GM21723 (cell line): ENCODE data around the gene PEAK3.

Experiments used
- ATAC-seq: cut with Tn5 transposase; IDR thresholded peaks from one replicate; pipeline ENCODE4 v1.9.1; 2021; ENCODE audit warnings: mild to moderate bottlenecking, moderate library complexity; ENCODE audit not compliant: unreplicated experiment

PEAK3 gene

GRCh38 chr19:2239771-2240770 lies 41.9 kb downstream of the PEAK3 start:
- ATAC-seq = no peak

GRCh38 chr19:2239173-2239572 lies 42.8 kb downstream of the PEAK3 start:
- ATAC-seq = no peak

GRCh38 chr19:2237869-2238153 lies 44.2 kb downstream of the PEAK3 start:
- no peak for ATAC-seq

GRCh38 chr19:2237051-2237868 lies 44.7 kb downstream of the PEAK3 start:
- no peak for ATAC-seq

GRCh38 chr19:2236314-2237050 lies 45.5 kb downstream of the PEAK3 start, which contains the start of the genes PLEKHJ1 and SF3A2:
Gene PLEKHJ1, minus strand, starts transcription at chr19:2236329. Its CDS starts 81 bp downstream, at chr19:2236248.
Gene SF3A2, plus strand, starts transcription at chr19:2236824. Its CDS starts 6,595 bp downstream, at chr19:2243419.
- ATAC-seq = peak; percentile 67

- ATAC-seq = no peak
Observed at GRCh38 chr19:2236064-2236313, 46.0 kb downstream of the PEAK3 start.

- ATAC-seq = peak; percentile 16
Observed at GRCh38 chr19:2235381-2236063, 46.5 kb downstream of the PEAK3 start.

GRCh38 chr19:2234996-2235380 lies 47.0 kb downstream of the PEAK3 start:
- ATAC-seq = no peak

GRCh38 chr19:2233601-2234280 lies 48.2 kb downstream of the PEAK3 start:
- no peak for ATAC-seq

GRCh38 chr19:2232286-2233151 lies 49.5 kb downstream of the PEAK3 start:
- no peak for ATAC-seq

GRCh38 chr19:2231621-2232221 lies 50.3 kb downstream of the PEAK3 start:
- no peak for ATAC-seq

- ATAC-seq = no peak
Observed at GRCh38 chr19:2230807-2231533, 51.0 kb downstream of the PEAK3 start.

GRCh38 chr19:2230033-2230531 lies 51.9 kb downstream of the PEAK3 start:
- ATAC-seq = no peak

GRCh38 chr19:2229103-2230032 lies 52.6 kb downstream of the PEAK3 start:
- ATAC-seq = no peak

- no peak for ATAC-seq
Observed at GRCh38 chr19:2228157-2229030, 53.6 kb downstream of the PEAK3 start.
